DOHH2 (cell line): ENCODE data around the gene ARHGEF12.

Experiments used
- CTCF ChIP-seq: fragments of 200-600 bp; sonication (generic); IDR thresholded peaks from one replicate; pipeline ENCODE4 v1.5.1; 2014; ENCODE audit warnings: antibody characterized with exemption, mild to moderate bottlenecking, low read depth, low read length; ENCODE audit not compliant: poor library complexity, severe bottlenecking
- EZH2phosphoT487 ChIP-seq: fragments of 200-600 bp; sonication (generic); IDR thresholded peaks from 2 replicates; pipeline ENCODE4 v1.6.1; 2017; ENCODE audit warnings: borderline replicate concordance, mild to moderate bottlenecking, antibody characterized with exemption, low read length, moderate library complexity, mixed read lengths

DNA sequence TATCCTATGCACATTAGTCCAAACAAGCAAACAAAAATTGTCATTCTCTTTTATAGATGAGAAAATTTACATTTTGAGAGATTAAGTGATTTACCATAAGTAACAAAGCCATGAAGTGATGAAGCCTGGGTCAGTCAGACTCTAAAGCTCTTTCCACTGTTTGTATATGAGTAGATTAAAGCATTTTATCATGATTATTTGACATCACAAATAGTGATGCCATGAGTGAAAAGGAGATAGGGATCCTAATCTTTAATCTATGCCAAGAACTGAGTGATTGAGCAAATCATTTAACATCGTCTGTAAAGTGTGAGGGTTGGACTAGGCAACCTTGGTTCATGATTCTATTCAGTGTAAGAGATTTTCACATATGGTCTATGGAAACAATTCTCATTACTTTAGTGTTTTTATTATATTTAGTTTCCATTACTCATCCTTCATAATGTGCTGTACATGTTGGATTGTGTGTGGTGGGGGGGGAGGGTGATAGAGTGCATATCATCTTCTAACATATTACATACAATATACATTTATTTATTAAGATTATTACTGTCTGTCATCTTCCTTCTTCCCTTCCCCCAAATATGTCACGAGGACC lies 50.7 kb downstream of the ARHGEF12 start:
- TF ChIP-seq CTCF (no peak), EZH2phosphoT487 (no peak)
